Measurements from ENCODE around the gene ZNF609. TPM values are rescaled to one million over a fixed set of nuclear protein-coding genes. Genes with fewer than 3 reads are reported as not detected.

Gene ZNF609
- total RNA-seq, 4 donors from 2014 or later = 10.3 to 16.5 (median 12.4) TPM

GRCh38 chr15:64525828-64526530 lies 65.6 kb downstream of the ZNF609 start:
- Histone ChIP-seq H3K36me3 (no peaks in the 10 kb centered on the region), H3K9me3 (no peaks in the 10 kb centered on the region), H3K27ac (no peak overlapping the region), H3K27me3 (no peaks in the 10 kb centered on the region), H3K4me1 (peaks cover 18 to 19% of the 10 kb centered on the region in 2 donors), H3K4me3 (no peak overlapping the region)
- ATAC-seq (no peak), DNase-seq (no peak)
- intact Hi-C loops (cut with DNase I; ENCODE audit: low total_unique reads) (no loop called here), in situ Hi-C loops (cut with MboI; ENCODE audit: low sequenced_read_pairs in 4 of 4) (no loop called here)
- no peak for TF ChIP-seq POLR2A (IDR thresholded peaks at IDR 0.05)
- no peak for TF ChIP-seq CTCF (IDR thresholded peaks at IDR 0.05 in 4 of 5, conservative IDR thresholded peaks at IDR 0.05 in 1 of 5)

GRCh38 chr15:64527263-64527984 lies 67.0 kb downstream of the ZNF609 start:
- TF ChIP-seq POLR2A (IDR thresholded peaks at IDR 0.05) (no peak), CTCF (IDR thresholded peaks at IDR 0.05 in 4 of 5, conservative IDR thresholded peaks at IDR 0.05 in 1 of 5) (no peak)
- Histone ChIP-seq H3K27ac (no peak overlapping the region), H3K4me1 (peaks cover 3 to 5% of the 10 kb centered on the region in 2 donors), H3K4me3 (no peak overlapping the region), H3K27me3 (no peaks in the 10 kb centered on the region), H3K36me3 (no peaks in the 10 kb centered on the region), H3K9me3 (no peaks in the 10 kb centered on the region)
- in situ Hi-C loops (cut with MboI; ENCODE audit: low sequenced_read_pairs in 4 of 4) (no loop called here), intact Hi-C loops (cut with DNase I; ENCODE audit: low total_unique reads) (no loop called here)
- no peak for ATAC-seq
- DNase-seq = no peak

- DNase-seq (no peak), ATAC-seq (no peak)
- Histone ChIP-seq H3K9me3 (no peaks in the 10 kb centered on the region), H3K4me3 (no peak overlapping the region), H3K27me3 (no peaks in the 10 kb centered on the region), H3K4me1 (no peaks in the 10 kb centered on the region), H3K36me3 (no peaks in the 10 kb centered on the region), H3K27ac (no peak overlapping the region)
- intact Hi-C loops (cut with DNase I; ENCODE audit: low total_unique reads) (no loop called here), in situ Hi-C loops (cut with MboI; ENCODE audit: low sequenced_read_pairs in 4 of 4) (no loop called here)
- TF ChIP-seq CTCF (IDR thresholded peaks at IDR 0.05 in 4 of 5, conservative IDR thresholded peaks at IDR 0.05 in 1 of 5) (no peak), POLR2A (IDR thresholded peaks at IDR 0.05) (no peak)
Observed at GRCh38 chr15:64528871-64529270, 68.5 kb downstream of the ZNF609 start.

GRCh38 chr15:64530472-64530871 lies 70.1 kb downstream of the ZNF609 start:
- H3K4me3 ChIP-seq = no peak overlapping the region
- H3K9me3 ChIP-seq = no peaks in the 10 kb centered on the region
- TF ChIP-seq POLR2A (IDR thresholded peaks at IDR 0.05) (no peak), CTCF (IDR thresholded peaks at IDR 0.05 in 4 of 5, conservative IDR thresholded peaks at IDR 0.05 in 1 of 5) (no peak)
- H3K27me3 ChIP-seq = no peaks in the 10 kb centered on the region
- intact Hi-C loops (cut with DNase I; ENCODE audit: low total_unique reads) = no loop called here
- H3K36me3 ChIP-seq = no peaks in the 10 kb centered on the region
- no peak for DNase-seq
- no peaks in the 10 kb centered on the region for H3K4me1 ChIP-seq
- ATAC-seq = no peak
- no peak overlapping the region for H3K27ac ChIP-seq
- in situ Hi-C loops (cut with MboI; ENCODE audit: low sequenced_read_pairs in 4 of 4) = no loop called here

Data from gastrocnemius medialis (tissue), 4 donors.